Skeletal muscle satellite cell (primary cell): ENCODE measurements around the gene SOX13.

ENCODE experiments used
- H3K27me3 ChIP-seq: 2 replicates; pipeline ENCODE4 v1.7.0; 2013; ENCODE audit warnings: low read length; ENCODE audit not compliant: control insufficient read depth, insufficient read depth
- H3K36me3 ChIP-seq: 2 replicates; pipeline ENCODE4 v1.7.0; 2013; ENCODE audit warnings: mild to moderate bottlenecking, control low read depth, low read length; ENCODE audit not compliant: insufficient read depth
- H3K4me1 ChIP-seq: 2 replicates; pipeline ENCODE4 v1.7.0; 2013; ENCODE audit warnings: low read length; ENCODE audit not compliant: control insufficient read depth, insufficient read depth
- H3K4me2 ChIP-seq: 2 replicates; pipeline ENCODE4 v1.7.0; 2013; ENCODE audit warnings: mild to moderate bottlenecking, low read length
- H3K4me3 ChIP-seq: 2 replicates; pipeline ENCODE4 v1.7.0; 2013; ENCODE audit warnings: low read length
- H3K9ac ChIP-seq: 2 replicates; pipeline ENCODE4 v1.7.0; 2013; ENCODE audit warnings: mild to moderate bottlenecking, low read depth, low read length, moderate library complexity
- H3K9me3 ChIP-seq: replicated peaks from 2 replicates; pipeline ENCODE4 v1.7.0; 2013; ENCODE audit warnings: mild to moderate bottlenecking, control low read depth, low read length

The SOX13 gene

GRCh38 chr1:204151552-204152309 is 78.8 kb downstream of the SOX13 start, which contains the start of gene ETNK2:
ETNK2 (minus strand) TSS chr1:204152044; CDS start chr1:204151852, 192 bp downstream.
- Histone ChIP-seq H3K4me3 (peak within 1 kb of the TSS; percentile 72), H3K9ac (peak within 1 kb of the TSS; percentile 56), H3K4me1 (peaks cover 21% of the 10 kb centered on the region), H3K36me3 (no peaks in the 10 kb centered on the region), H3K4me2 (peak within 1 kb of the TSS; percentile 87), H3K9me3 (no peaks in the 10 kb centered on the region), H3K27me3 (peaks cover 48% of the 10 kb centered on the region)

DNA sequence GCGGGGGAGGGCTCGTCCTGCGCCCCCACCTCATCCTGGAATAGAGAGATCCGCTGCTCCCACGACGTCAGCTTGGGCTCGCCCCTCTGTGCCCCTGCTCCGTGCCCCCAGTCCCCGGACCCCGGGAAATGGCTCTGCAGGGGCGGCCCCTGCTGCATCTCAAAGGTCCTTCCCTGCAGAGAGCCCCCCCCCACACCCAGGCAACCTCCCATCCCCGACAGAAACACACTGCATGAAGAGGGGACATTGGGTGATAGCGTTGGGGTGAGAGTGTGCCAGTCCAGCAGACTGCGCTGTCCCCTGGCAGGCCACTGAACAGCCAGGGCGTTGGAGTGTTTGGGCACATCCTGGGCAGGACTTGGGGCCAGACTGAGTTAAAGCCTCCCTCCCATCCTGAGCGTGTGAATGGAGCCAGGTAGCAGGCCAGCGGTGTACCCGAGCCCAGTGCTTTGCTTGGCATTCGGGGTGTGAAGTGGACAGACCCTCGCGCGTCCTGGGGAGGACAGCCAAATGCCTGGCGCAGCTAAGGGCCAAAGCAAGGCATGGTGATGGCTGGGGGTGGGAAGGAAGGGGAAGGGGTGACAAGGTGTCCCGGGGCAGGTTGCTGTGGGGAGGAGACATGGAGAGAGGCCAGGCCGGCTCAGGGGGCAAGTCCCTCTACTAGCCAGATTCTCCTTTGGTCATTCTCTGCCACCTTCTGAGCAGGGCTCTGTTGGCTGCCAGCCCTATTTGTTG is 79.6 kb downstream of the SOX13 start:
- Histone ChIP-seq H3K36me3 (no peaks in the 10 kb centered on the region), H3K9me3 (no peaks in the 10 kb centered on the region), H3K4me3 (peak overlapping the region; percentile 72), H3K4me1 (peaks cover 21% of the 10 kb centered on the region), H3K27me3 (peaks cover 52% of the 10 kb centered on the region), H3K9ac (peak overlapping the region; percentile 56), H3K4me2 (peak overlapping the region; percentile 87)

DNA sequence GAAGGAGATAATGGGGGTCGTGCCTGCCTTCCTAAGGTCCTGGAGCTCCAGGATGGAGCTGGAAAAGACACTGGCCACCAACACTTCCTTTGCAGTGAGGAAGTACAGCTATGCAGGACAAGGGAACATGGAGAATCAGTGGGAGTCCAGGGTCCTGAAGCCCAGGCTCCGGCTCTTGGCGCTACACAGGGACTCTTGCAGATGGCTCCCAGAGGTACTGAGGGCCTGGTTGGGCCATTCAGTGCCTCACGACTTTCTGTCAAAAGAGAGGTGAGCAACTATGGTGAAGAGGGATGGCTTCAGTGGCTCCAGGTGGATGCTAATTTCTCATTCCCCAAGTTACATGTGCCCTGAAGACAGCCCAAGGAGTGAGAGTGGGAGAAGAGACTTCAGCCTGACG is 80.8 kb downstream of the SOX13 start:
- H3K4me3 ChIP-seq, result no peak overlapping the region
- no peaks in the 10 kb centered on the region for H3K9me3 ChIP-seq
- no peaks in the 10 kb centered on the region for H3K36me3 ChIP-seq
- no peak overlapping the region for H3K9ac ChIP-seq
- peaks cover 21% of the 10 kb centered on the region for H3K4me1 ChIP-seq
- H3K4me2 ChIP-seq, result no peak overlapping the region
- H3K27me3 ChIP-seq, result peaks cover 60% of the 10 kb centered on the region

GRCh38 chr1:204154568-204155255 is 81.8 kb downstream of the SOX13 start:
- no peak overlapping the region for H3K9ac ChIP-seq
- peaks cover 21% of the 10 kb centered on the region for H3K4me1 ChIP-seq
- H3K4me3 ChIP-seq, result no peak overlapping the region
- no peak overlapping the region for H3K4me2 ChIP-seq
- H3K36me3 ChIP-seq, result no peaks in the 10 kb centered on the region
- H3K9me3 ChIP-seq, result no peaks in the 10 kb centered on the region
- peaks cover 64% of the 10 kb centered on the region for H3K27me3 ChIP-seq

DNA sequence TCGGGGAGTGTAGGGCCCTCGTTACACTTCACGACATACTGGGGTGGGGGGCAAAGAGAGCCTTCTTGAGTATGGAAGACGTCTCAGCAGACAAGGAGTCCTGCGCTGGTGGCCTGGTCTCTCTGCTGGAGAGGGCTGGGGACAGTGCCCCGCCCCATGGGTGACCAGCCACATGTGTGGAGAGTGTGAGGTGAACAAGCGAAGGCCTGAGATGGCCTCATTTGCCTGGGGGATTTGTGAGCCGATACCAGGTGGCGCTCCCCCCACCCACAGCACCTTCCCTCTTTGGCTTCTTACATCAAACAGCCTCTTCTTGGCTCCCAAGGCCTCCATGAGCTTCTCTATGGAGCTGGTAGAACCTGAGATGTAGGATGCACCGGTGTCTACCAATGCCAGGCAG is 83.0 kb downstream of the SOX13 start:
- Histone ChIP-seq H3K4me3 (no peak overlapping the region), H3K4me1 (peaks cover 12% of the 10 kb centered on the region), H3K27me3 (peaks cover 74% of the 10 kb centered on the region), H3K4me2 (no peak overlapping the region), H3K9ac (no peak overlapping the region), H3K9me3 (no peaks in the 10 kb centered on the region), H3K36me3 (no peaks in the 10 kb centered on the region)

DNA sequence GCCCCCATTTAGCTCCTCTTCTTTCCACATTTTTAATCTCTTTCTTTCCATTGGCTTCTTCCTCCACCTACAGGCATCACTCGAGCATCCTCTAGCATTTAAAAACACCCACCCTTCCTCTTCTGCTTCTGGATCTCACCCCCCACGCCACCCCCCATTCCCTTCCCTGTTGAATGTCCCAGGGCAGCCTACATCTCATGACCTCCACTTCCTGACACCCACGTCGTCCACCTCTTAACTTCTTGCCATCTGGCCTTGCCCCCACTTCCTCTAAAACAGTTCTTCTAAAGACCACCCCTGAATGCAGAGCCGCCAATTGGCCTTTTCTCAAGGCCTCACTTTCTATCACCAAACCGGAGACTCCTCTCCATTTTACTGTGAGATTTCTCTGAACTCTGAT is 85.0 kb downstream of the SOX13 start:
- Histone ChIP-seq H3K4me2 (no peak overlapping the region), H3K27me3 (peaks cover 81% of the 10 kb centered on the region), H3K4me3 (no peak overlapping the region), H3K36me3 (no peaks in the 10 kb centered on the region), H3K9me3 (no peaks in the 10 kb centered on the region), H3K4me1 (no peaks in the 10 kb centered on the region), H3K9ac (no peak overlapping the region)

GRCh38 chr1:204161609-204162493 is 88.9 kb downstream of the SOX13 start:
- Histone ChIP-seq H3K36me3 (no peaks in the 10 kb centered on the region), H3K27me3 (peaks cover 53% of the 10 kb centered on the region), H3K4me1 (no peaks in the 10 kb centered on the region), H3K4me3 (no peak overlapping the region), H3K9me3 (no peaks in the 10 kb centered on the region), H3K4me2 (no peak overlapping the region), H3K9ac (no peak overlapping the region)

GRCh38 chr1:204162494-204163074 is 89.7 kb downstream of the SOX13 start:
- Histone ChIP-seq H3K9ac (no peak overlapping the region), H3K9me3 (no peaks in the 10 kb centered on the region), H3K4me3 (no peak overlapping the region), H3K4me1 (no peaks in the 10 kb centered on the region), H3K27me3 (peaks cover 49% of the 10 kb centered on the region), H3K4me2 (no peak overlapping the region), H3K36me3 (no peaks in the 10 kb centered on the region)

DNA sequence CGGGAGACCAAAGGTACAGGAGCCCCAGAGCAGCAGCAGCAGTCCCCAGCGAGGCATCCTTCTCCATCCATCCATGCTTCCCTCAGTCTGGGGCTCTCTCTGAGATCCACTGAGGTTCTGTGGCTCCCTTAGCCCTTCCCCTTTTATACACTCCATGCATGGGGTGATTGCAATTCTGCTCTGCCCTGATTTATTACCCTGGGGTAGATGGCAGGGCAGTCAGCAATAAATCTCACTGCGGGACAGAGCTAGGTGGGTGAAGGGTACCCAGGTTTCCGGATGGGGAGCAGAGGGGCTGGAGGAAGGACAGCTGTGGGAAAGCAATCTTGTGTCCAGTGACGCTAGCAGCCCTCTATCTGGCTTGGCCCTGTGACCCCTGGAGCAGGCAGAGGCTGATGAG is 93.3 kb downstream of the SOX13 start, which contains the start of gene REN:
TSS of gene REN (minus strand) at position 119 of the 400 bp plus-strand sequence. CDS start at position 75, 44 bp downstream.
- Histone ChIP-seq H3K27me3 (peaks cover 18% of the 10 kb centered on the region), H3K4me3 (no peak within 1 kb of the TSS), H3K9me3 (no peaks in the 10 kb centered on the region), H3K4me2 (no peak within 1 kb of the TSS), H3K36me3 (no peaks in the 10 kb centered on the region), H3K9ac (no peak within 1 kb of the TSS), H3K4me1 (peaks cover under 1% of the 10 kb centered on the region)

DNA sequence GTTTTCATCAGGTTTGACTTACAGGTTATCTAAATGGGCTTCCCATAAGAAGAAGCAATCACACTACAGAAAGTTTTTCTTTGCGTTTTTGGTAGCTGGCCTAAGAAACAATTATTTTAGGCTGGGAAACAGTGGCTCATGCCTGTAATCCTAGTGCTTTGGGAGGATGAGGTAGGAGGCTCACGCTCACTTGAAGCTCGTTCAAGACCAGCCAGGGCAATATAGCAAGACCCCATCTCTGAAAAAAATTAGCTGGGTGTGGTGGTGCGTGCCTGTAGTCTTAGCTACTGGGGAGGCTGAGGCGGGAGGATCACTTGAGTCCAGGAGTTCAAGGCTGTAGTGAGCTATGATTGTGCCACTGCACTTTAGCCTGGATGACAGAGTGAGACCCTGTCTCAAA is 94.8 kb downstream of the SOX13 start:
- Histone ChIP-seq H3K27me3 (peaks cover 7% of the 10 kb centered on the region), H3K9me3 (no peaks in the 10 kb centered on the region), H3K4me2 (no peak overlapping the region), H3K9ac (no peak overlapping the region), H3K4me3 (no peak overlapping the region), H3K4me1 (peaks cover 15% of the 10 kb centered on the region), H3K36me3 (no peaks in the 10 kb centered on the region)
